Glutamatergic neuron (in vitro differentiated cells): Measurements from ENCODE around the gene ZC3H12C. TPM values are rescaled to one million over a fixed set of nuclear protein-coding genes. Genes with fewer than 3 reads are reported as not detected.

Experiments
- total RNA-seq: library from RNA; stranded (reverse); fragmentation: NEBNext Ultra II Directional; extraction: Animal tissue kit (Norgen Biotek cat#: 25700); gene quantifications from one replicate; pipeline ENCODE4 v1.2.1, GENCODE V29; 2021; ENCODE audit not compliant: unreplicated experiment

The ZC3H12C gene
- total RNA-seq, 1 donor from 2014 or later: 60.6 TPM

Other genes with a start within 250 kb of the ZC3H12C start
- gene RDX, start 203.2 kb downstream of the ZC3H12C start, total RNA-seq: 71.7 TPM